Stimulated activated CD8-positive, alpha-beta memory T cell treated with anti-CD3 and anti-CD28 coated beads, Interleukin-2, amount 100 ng/mL, for 1 hour (primary cell): ENCODE results near the gene ASCL5.

ENCODE experiments used
- DNase-seq, 2 donors: peaks; one replicate each; pipeline ENCODE4 v3.0.0-alpha.2; 2020; ENCODE audit warnings: low read depth in 2 of 2

Gene ASCL5

DNA sequence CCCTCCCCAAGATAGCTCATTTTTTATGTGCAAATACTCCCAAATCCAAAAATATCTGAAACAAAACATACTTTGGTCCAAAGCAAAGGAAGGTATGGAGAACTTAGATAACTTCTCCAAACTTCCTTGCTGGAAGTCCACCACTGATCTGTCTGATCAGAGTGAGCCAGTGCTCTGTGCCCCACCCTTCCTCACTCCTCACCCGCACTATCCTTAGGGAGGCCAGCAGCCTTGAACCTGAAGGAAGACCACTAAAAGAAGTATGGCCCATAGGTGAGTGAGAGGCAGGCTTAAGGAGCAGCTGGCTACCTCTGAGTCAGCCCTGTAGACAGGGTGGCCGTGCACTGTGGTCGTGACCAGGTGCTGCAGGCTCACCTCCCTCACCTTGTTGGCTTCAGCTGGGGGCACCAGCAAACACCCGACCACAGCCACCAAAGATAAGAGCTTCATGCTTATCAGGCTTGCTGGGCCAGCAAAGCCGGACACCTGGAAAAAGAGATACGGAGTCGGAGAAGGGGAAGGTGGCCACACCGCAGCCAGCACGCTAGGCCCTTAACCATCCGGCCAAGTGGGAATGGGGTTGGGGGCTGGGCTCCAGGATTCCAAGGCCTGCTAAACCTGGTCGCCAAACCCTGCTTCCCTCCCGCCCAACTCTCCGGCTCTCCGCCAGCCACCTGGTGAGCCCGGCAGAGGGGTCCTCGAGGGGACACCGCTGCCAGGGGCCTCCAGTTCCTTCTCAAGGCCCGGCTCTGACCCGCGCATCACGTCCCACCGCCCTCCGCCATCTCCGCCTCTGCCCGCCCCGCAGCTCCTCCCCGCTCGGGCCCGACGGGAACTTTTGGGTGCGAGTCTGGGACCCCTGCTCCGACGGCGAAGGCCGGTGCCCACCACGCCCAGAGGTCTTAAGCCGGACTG is 26.7 kb upstream of the ASCL5 start:
- DNase-seq, result no peak

DNA sequence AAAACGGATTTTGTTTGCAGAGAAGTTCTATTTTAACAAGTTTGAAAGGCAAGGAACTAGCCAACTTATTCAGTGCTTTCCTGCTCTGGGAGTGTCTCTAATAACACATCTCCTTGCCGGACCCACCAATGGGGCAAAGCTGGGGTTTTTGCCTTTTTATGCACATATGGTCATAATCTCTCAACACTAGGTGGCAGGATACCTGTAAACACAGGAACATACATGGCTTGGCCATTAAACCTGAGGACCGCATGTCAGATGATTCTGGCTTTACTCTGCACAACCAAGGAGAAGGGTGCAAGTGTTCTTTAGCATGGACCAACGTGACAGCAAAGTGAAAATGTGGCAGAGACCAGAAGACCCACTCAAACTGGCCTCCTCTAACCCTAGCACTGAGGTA is 22.4 kb upstream of the ASCL5 start:
- no peak for DNase-seq

DNA sequence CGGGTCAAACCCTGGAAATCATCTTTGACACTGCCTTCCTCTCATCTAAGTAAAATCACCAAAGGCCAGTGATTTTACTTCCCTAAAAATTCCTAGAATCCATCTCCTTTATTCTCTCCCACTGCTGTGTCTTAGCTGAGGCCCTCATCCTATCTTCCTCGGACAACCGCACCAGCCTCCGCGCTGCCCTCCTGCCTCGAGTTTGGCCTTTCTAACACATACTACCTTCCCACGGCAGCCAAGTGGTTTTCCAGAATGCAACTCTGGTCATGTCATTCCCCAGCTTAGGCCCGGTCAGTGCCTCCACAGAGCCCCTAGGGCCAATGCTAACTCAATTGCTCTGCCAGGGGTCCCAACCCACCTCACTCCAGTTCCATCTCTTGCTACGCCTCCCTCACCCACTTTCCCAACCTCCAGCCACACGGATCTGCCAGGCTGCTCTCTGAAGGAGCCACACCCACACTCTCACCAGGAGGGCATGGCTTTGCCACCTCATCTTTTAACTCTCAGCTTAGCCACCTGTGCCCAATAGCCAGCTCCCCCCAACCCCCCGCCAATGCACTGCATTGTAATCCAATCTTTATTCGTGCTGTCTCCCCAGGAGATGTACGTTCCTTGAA is 20.5 kb upstream of the ASCL5 start:
- DNase-seq, result no peak

DNA sequence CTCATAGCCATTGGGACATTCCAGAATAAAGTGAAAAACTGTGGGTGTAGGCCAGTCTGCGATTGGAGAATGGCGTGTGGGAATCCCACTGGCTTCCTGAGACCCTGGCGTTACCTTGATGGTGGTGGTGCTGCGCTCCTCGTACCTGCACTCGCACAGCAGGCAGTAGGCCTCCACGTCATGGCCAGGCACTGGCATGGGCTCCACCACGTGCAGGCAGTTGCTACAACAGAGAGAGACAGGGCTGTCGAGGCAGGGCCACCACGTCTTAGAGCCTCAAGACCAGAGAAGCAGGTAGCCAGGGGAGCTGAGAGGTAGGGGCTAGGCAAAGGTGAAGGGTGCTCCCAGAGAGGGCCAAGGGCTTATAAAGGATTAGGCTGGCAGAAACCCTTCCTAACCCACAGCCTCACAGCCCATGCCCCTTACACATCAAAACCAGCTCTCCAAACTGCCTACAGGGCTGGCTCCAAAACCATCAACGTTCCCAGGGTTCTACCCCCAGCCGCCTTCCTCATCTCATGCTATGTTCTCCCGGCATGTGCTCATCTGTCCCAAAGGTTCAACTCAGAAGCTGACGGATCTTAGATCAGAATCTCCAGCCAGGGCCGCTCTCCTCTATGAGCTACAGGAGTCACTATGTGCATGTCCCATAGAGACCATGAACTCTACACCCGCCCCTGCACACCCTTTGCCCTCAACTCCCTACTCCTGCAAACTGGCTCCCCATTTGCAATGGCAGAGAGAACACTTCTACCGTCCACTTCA is 19.8 kb upstream of the ASCL5 start:
- no peak for DNase-seq

DNA sequence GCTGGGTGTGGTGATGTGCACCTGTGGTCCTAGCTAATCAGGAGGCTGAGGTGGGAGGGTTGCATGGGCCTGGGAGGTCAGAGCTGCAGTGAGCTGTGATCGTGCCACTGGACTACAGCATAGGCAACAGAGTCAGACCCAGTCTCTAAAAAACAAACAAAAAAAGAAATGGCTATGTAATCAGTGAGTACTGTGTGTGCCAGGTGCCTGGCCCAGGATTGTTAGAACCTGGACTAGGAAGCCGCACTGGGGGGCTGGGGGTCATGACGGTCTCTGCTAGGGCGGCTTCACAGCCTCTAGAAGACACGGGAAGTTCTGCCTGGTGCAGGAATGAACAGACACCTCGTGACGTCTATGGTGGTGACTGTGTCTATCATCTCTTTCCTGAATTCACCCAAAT is 18.8 kb upstream of the ASCL5 start:
- no peak for DNase-seq

DNA sequence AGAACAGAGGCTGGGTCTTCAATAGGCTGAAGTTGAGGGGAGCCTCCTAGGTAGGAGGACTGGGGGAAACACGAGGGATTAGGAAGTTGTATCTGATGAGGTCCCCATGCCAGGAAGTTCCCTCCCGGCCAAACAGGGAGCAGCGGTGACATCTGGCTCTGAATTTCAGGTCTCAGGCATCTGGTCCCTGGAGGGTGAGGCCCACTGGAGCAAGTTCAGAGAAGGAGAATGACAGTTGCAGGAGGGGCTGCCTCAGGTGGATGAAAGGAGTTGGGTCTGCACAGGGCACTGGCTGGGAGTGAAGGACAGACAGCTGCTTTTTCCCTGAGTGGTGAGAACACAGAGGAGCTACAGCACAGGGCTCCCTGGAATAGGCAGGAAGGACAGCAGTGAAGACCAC is 18.1 kb upstream of the ASCL5 start:
- DNase-seq, result no peak

DNA sequence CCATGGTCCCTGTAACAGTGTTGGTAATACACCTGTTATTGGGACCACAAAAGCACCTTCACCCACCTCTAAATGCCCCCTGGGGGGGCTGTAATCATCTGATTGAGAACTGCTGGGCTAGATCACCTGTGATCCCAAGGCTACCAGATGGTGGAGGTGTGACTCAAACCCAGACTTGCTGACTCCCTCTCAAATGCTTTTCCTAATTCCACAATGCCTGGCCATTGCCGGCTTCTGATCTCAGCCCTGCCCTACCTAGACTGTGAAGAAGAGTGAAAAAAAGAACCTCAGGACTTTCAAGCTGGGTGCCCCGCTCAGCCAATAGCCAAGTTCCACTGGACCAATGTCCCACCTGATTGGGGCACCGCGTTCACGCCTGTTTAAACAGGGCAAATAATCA is 17.7 kb upstream of the ASCL5 start:
- DNase-seq, result no peak

DNA sequence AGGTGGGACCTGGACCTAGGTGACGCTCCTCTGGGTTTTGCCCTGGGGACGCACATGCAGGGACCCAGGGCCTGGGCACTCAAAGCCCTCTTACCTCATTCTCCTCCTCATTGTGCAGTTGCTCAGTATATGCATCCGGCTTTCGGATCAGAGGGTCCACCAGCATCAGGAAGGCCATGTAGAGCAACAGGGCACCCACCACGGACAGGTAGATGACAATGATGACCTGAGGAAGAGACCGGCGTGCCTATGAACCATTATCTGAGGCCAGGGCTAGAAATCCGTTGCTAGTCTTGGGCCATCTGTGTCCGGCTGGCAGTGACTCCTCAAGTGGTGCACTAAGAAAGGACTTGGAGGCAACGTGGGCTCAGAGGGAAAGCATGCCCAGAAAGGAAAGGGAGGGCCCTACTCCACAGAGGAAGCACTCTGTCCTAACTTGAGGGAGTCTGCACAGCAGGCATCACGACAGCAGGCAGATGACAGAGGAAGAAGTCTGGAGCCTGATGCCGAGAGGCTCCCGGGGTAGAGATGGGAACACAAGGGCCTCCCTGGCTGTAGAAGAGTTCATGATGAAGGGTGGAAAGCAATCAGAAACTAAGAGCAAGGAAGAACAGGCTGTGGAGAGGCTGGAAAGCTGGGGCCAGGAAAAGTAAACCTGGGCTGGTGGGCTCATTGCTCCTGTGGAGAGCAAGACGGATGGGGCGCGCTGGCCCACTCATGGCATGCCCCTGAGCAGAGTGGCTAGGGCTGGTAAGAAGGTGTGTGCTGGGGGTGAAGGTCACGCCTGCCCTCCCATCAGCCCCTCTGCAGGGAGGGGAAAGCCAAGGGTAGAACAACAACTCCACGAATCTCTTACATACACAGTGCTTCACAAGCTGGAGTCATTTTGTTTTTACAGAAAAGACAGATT is 17.0 kb upstream of the ASCL5 start:
- no peak for DNase-seq

DNA sequence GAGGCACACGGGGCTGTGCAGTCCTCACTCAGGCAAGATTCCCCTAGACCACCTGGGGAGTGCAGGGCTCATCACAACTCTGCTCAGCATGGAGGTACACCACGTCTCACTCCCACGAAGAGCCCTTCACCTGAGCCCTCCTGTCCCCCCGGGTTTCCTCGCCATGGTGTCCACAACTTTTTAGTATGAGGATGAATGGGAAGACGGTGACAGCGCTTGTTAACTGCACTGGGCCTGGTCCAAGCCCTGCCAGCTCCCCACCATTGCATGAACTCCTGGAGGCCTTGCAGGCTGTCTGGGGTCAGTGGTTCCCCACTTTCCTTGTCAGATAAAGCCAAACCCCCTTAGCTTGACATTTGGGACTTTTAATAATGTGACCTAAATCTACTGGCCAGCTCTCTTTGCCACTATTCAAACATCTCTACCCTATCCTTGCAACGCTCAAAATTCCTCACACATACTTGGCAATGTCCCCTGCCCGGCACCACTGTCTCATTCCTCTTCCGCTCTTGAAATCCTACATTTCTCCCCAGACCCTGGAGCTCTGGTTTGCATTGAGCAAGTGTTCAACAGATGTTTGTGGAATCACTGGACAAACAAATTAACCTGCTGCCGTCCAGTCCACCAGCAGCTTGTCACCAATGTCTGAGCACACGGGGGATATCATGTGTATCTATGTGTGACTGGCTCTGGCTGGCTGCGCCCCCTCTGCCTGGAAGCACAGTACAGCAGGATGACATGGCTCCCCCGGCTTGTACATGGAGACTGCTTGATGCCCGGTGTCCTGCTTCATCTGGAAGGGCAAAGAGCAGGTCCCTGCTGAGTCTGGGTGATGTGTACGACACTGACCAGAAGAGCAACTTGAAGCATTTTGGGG is 16.1 kb upstream of the ASCL5 start:
- no peak for DNase-seq

DNA sequence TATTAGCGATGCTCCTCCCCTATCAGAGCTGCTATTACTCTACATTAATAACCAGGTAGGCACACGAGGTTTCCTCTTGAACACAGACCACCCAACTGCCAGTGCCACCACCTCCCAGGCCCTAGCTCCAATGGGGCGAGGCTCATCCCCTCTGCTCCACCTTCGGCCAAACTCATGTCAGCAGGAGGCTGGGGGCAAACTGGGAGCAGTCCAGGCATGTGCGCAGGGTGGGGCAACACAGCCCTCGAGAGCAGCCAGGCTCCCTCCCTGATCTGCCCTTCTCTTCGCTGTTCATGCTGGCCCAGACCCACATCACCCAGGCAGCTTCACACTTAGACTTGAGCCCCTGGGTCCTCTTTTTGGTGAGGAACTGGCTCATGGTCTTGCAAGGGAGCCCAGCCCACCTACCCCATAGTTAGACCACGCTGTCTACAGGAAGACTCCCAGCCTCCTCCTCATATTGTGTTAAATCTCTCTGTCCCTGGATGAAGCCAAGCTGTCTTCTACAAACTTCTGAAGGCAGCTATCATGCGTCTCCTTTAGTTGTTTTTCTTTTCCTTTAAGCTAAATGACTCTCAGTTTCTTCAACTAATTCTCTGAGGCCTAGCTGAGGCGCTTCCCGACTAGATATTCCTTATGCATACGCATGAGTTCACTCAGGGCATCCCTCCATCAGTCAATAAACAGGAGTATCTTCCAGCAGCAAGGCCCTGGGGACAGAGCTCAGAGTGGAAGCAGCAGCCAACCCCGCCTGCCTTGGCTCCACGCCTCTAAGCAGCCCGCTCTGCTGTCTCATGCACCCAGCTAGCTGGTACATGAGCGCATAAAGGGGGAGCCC is 15.2 kb upstream of the ASCL5 start:
- no peak for DNase-seq

DNA sequence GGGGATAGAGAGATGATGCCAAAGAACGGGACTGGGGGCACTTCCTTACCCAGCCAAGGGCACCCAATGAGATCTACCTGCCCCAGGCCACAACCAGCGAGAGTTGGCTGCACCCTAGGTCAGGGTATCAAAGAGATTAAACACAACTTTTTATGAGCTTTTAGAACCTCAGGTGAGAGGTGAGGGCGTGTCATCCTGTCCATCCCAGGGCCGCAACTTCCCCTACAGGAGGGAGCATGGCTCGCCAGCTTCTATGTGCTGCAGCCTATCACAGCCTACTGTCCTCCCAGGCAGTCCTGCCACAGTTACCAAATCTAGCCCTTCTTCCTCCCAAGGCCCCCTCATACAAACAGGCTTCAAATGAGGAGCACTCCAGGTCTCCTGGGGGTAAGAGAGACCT is 14.4 kb upstream of the ASCL5 start:
- DNase-seq, result no peak

DNA sequence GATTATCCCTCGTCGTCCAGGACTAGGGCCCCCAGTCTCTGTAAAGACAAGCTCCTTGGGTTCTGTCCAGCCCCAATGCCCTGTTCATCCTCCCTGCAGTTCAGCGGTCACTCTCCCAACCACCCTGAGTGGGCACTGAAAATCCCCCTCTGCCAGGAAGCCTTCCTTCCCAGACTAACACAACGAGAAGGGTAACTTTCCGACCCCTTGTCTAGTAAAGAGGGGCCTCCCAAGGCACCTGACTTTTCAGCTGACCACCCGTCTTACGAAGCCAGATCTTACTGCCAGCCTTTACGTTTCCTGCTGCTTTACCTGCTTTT is 13.9 kb upstream of the ASCL5 start:
- DNase-seq, result no peak

DNA sequence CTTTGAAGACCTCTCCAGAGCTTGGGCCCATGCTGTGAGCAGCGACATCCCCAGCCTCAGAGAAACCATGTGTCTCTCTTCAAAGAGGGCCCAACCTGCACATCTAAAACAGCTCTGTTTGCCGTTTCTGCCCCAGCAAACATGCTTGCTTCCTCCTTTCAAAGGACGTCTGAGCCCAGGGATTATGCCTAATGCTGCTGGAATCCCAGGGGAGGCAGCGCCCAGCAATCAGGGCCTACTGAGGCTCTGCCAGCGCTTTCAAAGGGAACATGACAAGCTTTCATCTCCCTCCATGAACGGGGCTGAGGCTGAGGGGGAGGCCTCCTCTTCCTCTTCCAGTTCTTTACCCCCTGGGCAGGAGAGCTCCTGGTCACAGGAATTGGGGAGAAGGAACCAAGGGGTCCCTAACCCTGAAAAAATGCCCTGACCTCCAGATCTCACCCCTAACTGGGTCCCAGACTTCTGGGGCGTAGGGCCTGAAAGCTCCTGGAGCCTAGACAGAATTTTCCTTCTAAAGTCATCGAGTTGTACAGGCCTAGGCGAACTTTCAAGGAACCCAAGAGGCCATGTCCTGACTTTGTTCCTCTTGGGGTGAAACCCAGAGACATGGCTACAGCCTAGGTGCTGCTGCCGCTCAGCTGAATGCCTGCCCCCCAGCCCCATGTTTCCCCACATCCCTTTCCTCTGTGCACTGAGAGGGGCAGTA is 13.4 kb upstream of the ASCL5 start:
- no peak for DNase-seq

DNA sequence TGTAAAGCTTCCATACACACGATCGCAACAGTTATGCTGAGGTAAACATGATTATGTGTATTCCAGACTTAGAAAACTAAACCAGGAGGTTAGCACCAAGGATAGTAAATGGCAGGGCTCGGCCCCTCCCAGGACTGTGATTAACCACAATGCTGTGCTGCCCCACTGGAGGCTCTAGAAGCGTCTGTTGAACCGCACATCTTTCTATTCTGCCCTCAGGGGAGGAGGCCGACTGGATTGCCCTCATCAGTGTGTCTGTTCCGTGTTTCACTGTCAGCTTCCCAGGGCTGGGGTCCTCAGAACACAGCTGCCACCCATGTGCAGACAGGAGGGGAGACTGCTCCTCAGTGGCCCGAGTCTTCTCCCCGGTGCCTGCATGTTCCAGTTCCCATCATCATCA is 12.8 kb upstream of the ASCL5 start:
- no peak for DNase-seq

DNA sequence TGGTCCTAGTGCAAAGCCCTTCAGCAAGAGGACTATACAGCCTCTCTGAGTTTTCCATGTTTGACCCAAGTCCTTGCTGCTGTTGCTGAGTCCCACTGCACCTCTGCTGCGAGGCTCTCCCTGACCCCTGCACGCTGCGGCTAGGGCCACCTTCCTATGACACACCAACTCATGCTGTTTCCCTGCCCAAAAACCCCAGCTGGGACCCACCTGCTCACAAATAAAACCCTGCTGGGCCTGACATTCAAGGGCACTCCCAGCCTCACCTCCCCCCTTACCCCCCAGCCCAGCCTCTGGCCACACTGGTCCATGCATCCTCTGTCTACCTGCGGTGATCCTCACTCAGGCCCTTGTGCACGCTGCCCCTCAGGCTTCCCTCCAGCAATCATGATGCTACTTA is 12.3 kb upstream of the ASCL5 start:
- no peak for DNase-seq

DNA sequence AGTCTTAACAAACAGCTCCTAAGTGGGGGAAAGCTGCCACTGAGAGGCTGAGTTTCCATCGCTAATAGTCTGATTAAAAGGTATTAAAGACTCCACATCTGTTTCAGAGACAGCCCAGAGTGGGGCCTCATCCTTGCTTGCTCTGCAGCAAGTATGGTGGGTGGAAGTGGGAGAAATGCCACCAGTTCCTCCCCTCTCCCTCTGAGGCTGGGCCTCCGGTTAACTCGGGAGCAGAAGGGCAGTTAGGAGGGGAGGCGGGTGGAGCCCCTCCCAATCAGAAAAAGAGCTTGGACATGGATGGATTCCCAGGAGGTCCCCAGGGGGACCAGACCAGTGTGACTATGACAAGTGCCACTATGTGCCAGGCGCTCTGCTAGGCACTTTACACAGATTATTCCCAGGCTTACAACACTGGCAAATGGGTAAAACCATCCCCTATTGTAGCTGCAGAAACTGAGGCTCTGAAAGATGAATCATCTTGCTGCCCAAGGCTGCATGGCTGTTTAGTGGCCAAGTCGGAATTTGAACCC is 11.4 kb upstream of the ASCL5 start:
- no peak for DNase-seq

DNA sequence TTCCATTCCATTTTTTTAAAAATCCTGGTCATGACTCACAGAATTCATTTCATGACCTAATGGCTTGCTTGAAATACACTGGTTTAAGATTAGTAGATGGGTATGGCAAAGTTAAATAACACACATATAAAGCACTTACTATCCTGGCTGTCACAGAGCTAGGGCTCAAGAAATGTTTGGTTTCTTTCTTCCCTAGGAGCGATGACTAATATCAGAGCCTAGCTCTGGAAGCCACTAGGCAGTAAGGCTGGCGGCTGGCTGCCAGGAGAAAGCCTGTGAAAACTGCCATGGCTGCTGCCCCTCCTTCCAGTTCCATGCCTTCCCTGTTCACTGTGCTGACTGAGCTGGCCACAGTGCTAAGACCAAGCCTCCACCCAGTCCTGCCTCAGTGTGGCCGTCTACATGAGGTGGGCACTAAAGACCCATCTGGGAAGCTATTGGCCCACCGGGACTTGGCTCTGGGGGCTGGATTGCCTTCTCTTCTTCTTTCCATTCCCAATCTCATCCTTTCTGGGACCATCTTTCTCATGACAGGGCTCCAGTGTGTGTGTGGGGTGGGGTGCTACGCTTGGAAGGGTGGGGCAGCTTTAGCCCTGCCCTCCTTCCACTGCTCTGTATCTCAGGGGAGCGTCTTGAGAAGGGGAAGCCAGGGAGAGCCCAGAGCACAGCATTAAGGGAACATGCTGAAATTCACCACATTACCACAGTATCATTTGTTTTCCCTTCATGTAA is 10.8 kb upstream of the ASCL5 start:
- DNase-seq, result no peak

DNA sequence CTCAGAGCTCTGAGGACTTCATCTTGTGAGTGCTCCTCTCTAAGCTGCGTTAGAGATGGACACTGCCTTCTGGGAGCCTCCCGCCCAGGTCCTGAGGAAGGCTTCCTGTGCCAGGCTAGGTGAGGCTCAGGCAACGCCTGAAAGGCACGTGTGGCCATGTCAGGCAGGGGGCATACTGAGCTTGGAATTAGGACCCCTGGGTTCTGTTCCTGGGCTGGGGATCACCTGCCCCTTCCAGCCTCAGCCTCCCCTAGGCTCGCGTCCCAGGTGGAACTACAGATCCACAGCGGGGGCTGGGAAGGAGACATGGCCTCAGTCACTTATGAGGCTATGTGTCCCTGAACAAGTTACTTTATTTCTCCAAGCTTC is 10.0 kb upstream of the ASCL5 start:
- DNase-seq, result no peak
